ENCODE results near the gene FUCA2.
"Not testable (repeated sequence)": the region's sequence is repeated elsewhere in the genome, so short reads cannot be mapped to it uniquely, and the experiment has no call there.

FUCA2 gene

GRCh38 chr6:143536461-143536865 is 24.9 kb upstream of the FUCA2 start:
- peak; percentile 74 for DNase-seq (ENCODE audit: low spot score)

- DNase-seq (ENCODE audit: low spot score): no peak
Observed at GRCh38 chr6:143535189-143535614, 23.7 kb upstream of the FUCA2 start.

- DNase-seq (ENCODE audit: low spot score): no peak
Observed at GRCh38 chr6:143531720-143532499, 20.4 kb upstream of the FUCA2 start.

- no peak for DNase-seq (ENCODE audit: low spot score)
Observed at GRCh38 chr6:143529095-143529494, 17.6 kb upstream of the FUCA2 start.

GRCh38 chr6:143528164-143528811 is 16.8 kb upstream of the FUCA2 start:
- DNase-seq (ENCODE audit: low spot score): no peak

- DNase-seq (ENCODE audit: low spot score): no peak
Observed at GRCh38 chr6:143527677-143528076, 16.2 kb upstream of the FUCA2 start.

- no peak for DNase-seq (ENCODE audit: low spot score)
Observed at GRCh38 chr6:143525356-143525755, 13.8 kb upstream of the FUCA2 start.

- DNase-seq (ENCODE audit: low spot score): peak; percentile 54
Observed at GRCh38 chr6:143522039-143522600, 10.6 kb upstream of the FUCA2 start.

- DNase-seq (ENCODE audit: low spot score): no peak
Observed at GRCh38 chr6:143517447-143517773, 5.9 kb upstream of the FUCA2 start.

GRCh38 chr6:143516690-143517446 is 5.3 kb upstream of the FUCA2 start:
- DNase-seq (ENCODE audit: low spot score): no peak

GRCh38 chr6:143515766-143516355 is 4.3 kb upstream of the FUCA2 start:
- no peak for DNase-seq (ENCODE audit: low spot score)

- DNase-seq (ENCODE audit: low spot score): no peak
Observed at GRCh38 chr6:143515061-143515760, 3.7 kb upstream of the FUCA2 start.

GRCh38 chr6:143513410-143513809 is 1.9 kb upstream of the FUCA2 start:
- DNase-seq (ENCODE audit: low spot score): peak; percentile 4

GRCh38 chr6:143510326-143510725 is 1.2 kb downstream of the FUCA2 start:
- not testable (repeated sequence) for DNase-seq (ENCODE audit: low spot score)

GRCh38 chr6:143507358-143508145 is 4.0 kb downstream of the FUCA2 start:
- DNase-seq (ENCODE audit: low spot score): no peak

GRCh38 chr6:143506620-143507019 is 4.9 kb downstream of the FUCA2 start:
- DNase-seq (ENCODE audit: low spot score): no peak

- DNase-seq (ENCODE audit: low spot score): no peak
Observed at GRCh38 chr6:143506199-143506598, 5.3 kb downstream of the FUCA2 start.

GRCh38 chr6:143505537-143505936 is 6.0 kb downstream of the FUCA2 start:
- no peak for DNase-seq (ENCODE audit: low spot score)

- DNase-seq (ENCODE audit: low spot score): no peak
Observed at GRCh38 chr6:143505111-143505510, 6.4 kb downstream of the FUCA2 start.

- DNase-seq (ENCODE audit: low spot score): no peak
Observed at GRCh38 chr6:143504369-143504768, 7.2 kb downstream of the FUCA2 start.

- no peak for DNase-seq (ENCODE audit: low spot score)
Observed at GRCh38 chr6:143501851-143502250, 9.7 kb downstream of the FUCA2 start.

All from kidney tubule cell (primary cell).